A549 (cell line): ENCODE results near the gene STXBP6. TPM values are rescaled to one million over a fixed set of nuclear protein-coding genes. Genes with fewer than 3 reads are reported as not detected.

Source experiments
- ATAC-seq, 2 experiments: fragments of 200-7000 bp in 1 of 2; fragments of >200 bp in 1 of 2; cut with Nextera tagmentation in 1 of 2; cut with Tn5 transposase in 1 of 2; 3 replicates each; pipeline versions ENCODE4 v1.8.0 to v1.9.1; 2018 to 2020; ENCODE audit warnings: mild to moderate bottlenecking in 1 of 2, moderate library complexity in 1 of 2
- CTCF ChIA-PET: fragments of 300-600 bp; sonication (Branson Sonifier 250); formaldehyde crosslinking; extraction: SDS; loops from one replicate; lab custom pipeline; 2021; ENCODE audit warnings: antibody characterized with exemption, inconsistent platforms; lab: Yijun Ruan, JAX
- POLR2A ChIA-PET: fragments of 350-600 bp; formaldehyde crosslinking; extraction: SDS; loops from one replicate; lab custom pipeline; 2021; ENCODE audit warnings: antibody characterized with exemption, inconsistent platforms; lab: Yijun Ruan, JAX
- DNase-seq, 2 experiments: peaks; one replicate each; pipeline versions ENCODE4 v3.0.0 to v3.0.0-alpha.2; 2011 to 2016; ENCODE audit warnings: low read depth in 1 of 2, low spot score in 1 of 2
- FAIRE-seq: peaks from 2 replicates; lab custom pipeline; 2011; peaks lifted over from hg19 to GRCh38; lab: Jason Lieb, UNC
- H3K27ac ChIP-seq, 2 experiments: fragments of >200 bp; sonication (Bioruptor Twin); formaldehyde crosslinking; 3 replicates each; pipeline ENCODE4 v1.5.1; 2016 to 2017
- H3K4me1 ChIP-seq: fragments of >200 bp; sonication (Bioruptor Twin); formaldehyde crosslinking; 3 replicates; pipeline ENCODE4 v1.6.1; 2016
- H3K4me2 ChIP-seq: fragments of >200 bp; sonication (Bioruptor Twin); formaldehyde crosslinking; 3 replicates; pipeline ENCODE4 v1.6.1; 2016
- H3K4me3 ChIP-seq: fragments of >200 bp; sonication (Bioruptor Twin); formaldehyde crosslinking; 3 replicates; pipeline ENCODE4 v1.5.1; 2016
- H3K9me3 ChIP-seq: fragments of >200 bp; sonication (Bioruptor Twin); formaldehyde crosslinking; 3 replicates; pipeline ENCODE4 v1.6.1; 2016
- ATOH8 ChIP-seq: fragments of 250-450 bp; sonication (Bioruptor Pico); IDR thresholded peaks from 2 replicates; pipeline ENCODE4 v1.5.0; 2020; ENCODE audit warnings: low read depth, mild to moderate bottlenecking, moderate library complexity
- BHLHE40 ChIP-seq: IDR thresholded peaks from 2 replicates; pipeline ENCODE4 v1.6.1; 2012; ENCODE audit warnings: low read depth, low read length, inconsistent platforms
- CBX8 ChIP-seq: fragments of 200-600 bp; sonication (generic); IDR thresholded peaks from 2 replicates; pipeline ENCODE4 v1.6.1; 2016
- EHF ChIP-seq: fragments of 250-450 bp; sonication (Bioruptor Pico); IDR thresholded peaks from 2 replicates; pipeline ENCODE4 v1.5.0; 2020; ENCODE audit warnings: mild to moderate bottlenecking
- ESRRA ChIP-seq: fragments of 150-350 bp; IDR thresholded peaks from 2 replicates; pipeline ENCODE4 v1.6.1; 2014; ENCODE audit warnings: mild to moderate bottlenecking, low read length, borderline replicate concordance
- FOSL2 ChIP-seq, 2 experiments: fragments of 450-650 bp in 1 of 2; fragments of >200 bp in 1 of 2; sonication (Bioruptor Twin) in 1 of 2; formaldehyde crosslinking; IDR thresholded peaks; 2 replicates each; pipeline versions ENCODE4 v1.5.0 to v1.6.1; 2016 to 2020; ENCODE audit warnings: mild to moderate bottlenecking in 1 of 2, moderate library complexity in 1 of 2
- GATA3 ChIP-seq: IDR thresholded peaks from 2 replicates; pipeline ENCODE4 v1.6.1; 2012; ENCODE audit warnings: borderline replicate concordance
- HOXB13 ChIP-seq: fragments of 250-450 bp; sonication (Bioruptor Pico); IDR thresholded peaks from 2 replicates; pipeline ENCODE4 v1.5.0; 2020; ENCODE audit warnings: low read depth, mild to moderate bottlenecking, moderate library complexity
- HOXB5 ChIP-seq: fragments of 250-450 bp; sonication (Bioruptor Pico); IDR thresholded peaks from 2 replicates; pipeline ENCODE4 v1.5.0; 2020; ENCODE audit warnings: mild to moderate bottlenecking, moderate library complexity
- JUN ChIP-seq, 2 experiments: fragments of >200 bp; sonication (Bioruptor Twin); formaldehyde crosslinking; IDR thresholded peaks; 2 replicates in 1 of 2; 3 replicates in 1 of 2; pipeline ENCODE4 v1.6.1; 2016 to 2017
- JUNB ChIP-seq: fragments of >200 bp; sonication (Bioruptor Twin); formaldehyde crosslinking; IDR thresholded peaks from 2 replicates; pipeline ENCODE4 v1.6.1; 2016
- MAX ChIP-seq: IDR thresholded peaks from 2 replicates; pipeline ENCODE4 v1.6.1; 2012
- MYC ChIP-seq: IDR thresholded peaks from 2 replicates; pipeline ENCODE4 v1.6.1; 2012; ENCODE audit warnings: mild to moderate bottlenecking, inconsistent platforms, low read length, improper control_type of control experiment, borderline replicate concordance
- PBX3 ChIP-seq: IDR thresholded peaks from 2 replicates; pipeline ENCODE4 v1.6.1; 2012
- POLR2AphosphoS2 ChIP-seq: conservative IDR thresholded peaks from 2 replicates; pipeline ENCODE4 v1.6.1; 2012; ENCODE audit warnings: low read length, improper control_type of control experiment, inconsistent platforms
- SMC3 ChIP-seq: fragments of >200 bp; sonication (Bioruptor Twin); formaldehyde crosslinking; IDR thresholded peaks from 3 replicates; pipeline ENCODE4 v1.6.1; 2018; ENCODE audit warnings: inconsistent platforms
- ZC3H11A ChIP-seq: fragments of 450-650 bp; IDR thresholded peaks from 2 replicates; pipeline ENCODE4 v1.6.1; 2014; ENCODE audit warnings: antibody characterized with exemption, mild to moderate bottlenecking
- WGBS: methylation state at CpG from one replicate; pipeline ENCODE4 v1.1.6; 2017; ENCODE audit errors: missing lambda C conversion rate; 5-methylcytosine and 5-hydroxymethylcytosine counted together
- polyA plus RNA-seq, 4 experiments: library from polyadenylated mRNA; depleted of rRNA in 3 of 4; stranded (reverse); fragments of >200 nt; fragmentation: RNase III in 1 of 4; extraction: RNeasy Plus Mini Kit Qiagen cat#74134 plus additional on column Dnase treatment in 1 of 4; gene quantifications; 2 replicates in 3 of 4; 3 replicates in 1 of 4; pipeline ENCODE4 v1.2.3, GENCODE V29; 2011 to 2017

The STXBP6 gene
- polyA plus RNA-seq, 2 of the 4 experiments (the other 2 are of a cell fraction), result 1.7 to 6.3 TPM

- FAIRE-seq, result no peak
- no peak overlapping the region for H3K27ac ChIP-seq
- DNase-seq, result no peak
- no peak overlapping the region for H3K4me2 ChIP-seq
- ATAC-seq, result no peak
- H3K4me1 ChIP-seq, result peaks cover 15% of the 10 kb centered on the region; the same call in 2 of the 3 replicates
- WGBS, result 82% methylated on average over 4 of the region's 4 CpGs
- H3K9me3 ChIP-seq, result no peaks in the 10 kb centered on the region
- no peak overlapping the region for H3K4me3 ChIP-seq
- POLR2A ChIA-PET, result no interaction called here
- CTCF ChIA-PET, result interaction anchor here (2.3 kb wide), 1 partner anchor 13 kb away, joined by 5 read pairs; no protein-coding TSS in a partner anchor
- no peak for TF ChIP-seq ATOH8 (CRISPR knock-in tag)
- no peak for TF ChIP-seq HOXB13 (CRISPR knock-in tag)
- TF ChIP-seq MAX, result no peak
These were observed 63.6 kb downstream of the STXBP6 start for GRCh38 chr14:24986206-24986893.

GRCh38 chr14:24984846-24985589, 64.9 kb downstream of the STXBP6 start:
- no peak for TF ChIP-seq MYC
- TF ChIP-seq CBX8, result no peak
- TF ChIP-seq SMC3, result no peak
- TF ChIP-seq ESRRA, result no peak
- TF ChIP-seq JUN (IDR thresholded peaks at IDR 0.05), result no peak
- TF ChIP-seq BHLHE40, result no peak
- TF ChIP-seq HOXB5, result no peak
- TF ChIP-seq PBX3, result no peak
- no peak for TF ChIP-seq POLR2AphosphoS2
- TF ChIP-seq ZC3H11A, result no peak
- no peak for ATAC-seq
- DNase-seq, result no peak
- Histone ChIP-seq H3K9me3 (no peaks in the 10 kb centered on the region), H3K4me3 (no peak overlapping the region), H3K4me2 (no peak overlapping the region), H3K27ac (no peak overlapping the region), H3K4me1 (peaks cover 15% of the 10 kb centered on the region; the same call in 2 of the 3 replicates)
- 34% methylated on average over 6 of the region's 6 CpGs for WGBS
- ChIA-PET POLR2A (no interaction called here), CTCF (no interaction called here)
- FAIRE-seq, result no peak

GRCh38 chr14:24982472-24983155, 67.3 kb downstream of the STXBP6 start:
- CTCF ChIA-PET, result no interaction called here
- WGBS, result 15% methylated on average over 6 of the region's 6 CpGs
- peak; percentile 78 for FAIRE-seq
- no peaks in the 10 kb centered on the region for H3K9me3 ChIP-seq
- no peak overlapping the region for H3K4me3 ChIP-seq
- H3K4me2 ChIP-seq, result peak overlapping the region; percentile 29
- peak overlapping the region; percentile 15 to 27; a peak in 2 of 6 replicates for H3K27ac ChIP-seq
- peak; percentile 67 to 71 for ATAC-seq
- POLR2A ChIA-PET, result no interaction called here
- DNase-seq, result peak in 1 of 2 experiments; percentile 69
- peaks cover 27% of the 10 kb centered on the region; the same call in 2 of the 3 replicates for H3K4me1 ChIP-seq
- peak; percentile 31; the same call in 1 of the 2 replicates for TF ChIP-seq JUNB
- TF ChIP-seq GATA3, result 0 out of 2 replicates have a peak, but pooled peaks have one; percentile 20
- TF ChIP-seq FOSL2 (IDR thresholded peaks at IDR 0.05), result no peak
- peak; percentile 36 for TF ChIP-seq FOSL2 (CRISPR knock-in tag; IDR thresholded peaks at IDR 0.05)
- no peak for TF ChIP-seq EHF
